ENCODE data around the gene THSD7A.

GRCh38 chr7:11430112-11430511, 401.9 kb downstream of the THSD7A start:
- TF ChIP-seq POLR2AphosphoS5 (IDR thresholded peaks at IDR 0.05; ENCODE audit: low read depth, low read length) (no peak), REST (IDR thresholded peaks at IDR 0.05; ENCODE audit: insufficient read depth in 1 of 2, low read depth in 2 of 2, low read length in 2 of 2) (no peak), FOXP2 (optimal IDR thresholded peaks at IDR 0.05; ENCODE audit: borderline replicate concordance, extremely low read depth, extremely low read length, insufficient read depth) (no peak)
